HepG2 (cell line): ENCODE results near the gene TUBA1C. TPM values are rescaled to one million over a fixed set of nuclear protein-coding genes. Genes with fewer than 3 reads are reported as not detected.

Experiments used
- AHR ChIP-seq: IDR thresholded peaks from 2 replicates; pipeline ENCODE4 v1.6.1; 2018; ENCODE audit warnings: missing genetic modification reagents, missing compliant biosample characterization
- ATF7-NPFF ChIP-seq: sonication (generic); formaldehyde crosslinking; IDR thresholded peaks from 2 replicates; pipeline ENCODE4 v1.8.1; 2023; ENCODE audit warnings: mild to moderate bottlenecking, low read depth, missing genetic modification reagents, moderate library complexity
- E2F5 ChIP-seq: sonication (generic); formaldehyde crosslinking; conservative IDR thresholded peaks from 2 replicates; pipeline ENCODE4 v1.4.0; 2020; ENCODE audit warnings: missing genetic modification reagents
- FOXA3 ChIP-seq: IDR thresholded peaks from 2 replicates; pipeline ENCODE4 v1.6.1; 2016; ENCODE audit warnings: missing genetic modification reagents, missing compliant biosample characterization
- KAT8 ChIP-seq: IDR thresholded peaks from 2 replicates; pipeline ENCODE4 v1.6.1; 2016; ENCODE audit warnings: missing genetic modification reagents, missing compliant biosample characterization
- KDM1A ChIP-seq: IDR thresholded peaks from 2 replicates; pipeline ENCODE4 v1.6.1; 2016; ENCODE audit warnings: missing compliant biosample characterization
- MXD4 ChIP-seq: IDR thresholded peaks from 2 replicates; pipeline ENCODE4 v1.6.1; 2016; ENCODE audit warnings: mild to moderate bottlenecking, missing biosample characterization, missing genetic modification reagents
- NCOA1 ChIP-seq: sonication (generic); formaldehyde crosslinking; IDR thresholded peaks from 2 replicates; pipeline ENCODE4 v1.9.0; 2021; ENCODE audit warnings: missing genetic modification reagents
- NFYC ChIP-seq: IDR thresholded peaks from 2 replicates; pipeline ENCODE4 v1.6.1; 2016; ENCODE audit warnings: missing genetic modification reagents, missing compliant biosample characterization
- PHF20 ChIP-seq: sonication (generic); formaldehyde crosslinking; IDR thresholded peaks from 2 replicates; pipeline ENCODE4 v1.5.0; 2020; ENCODE audit warnings: mild to moderate bottlenecking, missing genetic modification reagents
- RBFOX2 ChIP-seq: fragments of 200-400 bp; formaldehyde crosslinking; IDR thresholded peaks from 2 replicates; pipeline ENCODE4 v1.6.1; 2017; ENCODE audit warnings: low read depth, mild to moderate bottlenecking, low read length
- SIN3A ChIP-seq: IDR thresholded peaks from 2 replicates; pipeline ENCODE4 v1.6.1; 2011; ENCODE audit warnings: low read depth, mild to moderate bottlenecking, control low read depth, low read length, borderline replicate concordance
- SMARCC2 ChIP-seq: fragments of 450-650 bp; IDR thresholded peaks from 2 replicates; pipeline ENCODE4 v1.6.1; 2017; ENCODE audit warnings: antibody characterized with exemption, mild to moderate bottlenecking
- SP4 ChIP-seq: sonication (generic); formaldehyde crosslinking; IDR thresholded peaks from 2 replicates; pipeline ENCODE4 v1.8.1; 2023; ENCODE audit warnings: mild to moderate bottlenecking, missing genetic modification reagents
- TARDBP ChIP-seq: sonication (generic); formaldehyde crosslinking; IDR thresholded peaks from 2 replicates; pipeline ENCODE4 v1.8.0; 2022; ENCODE audit warnings: mild to moderate bottlenecking, missing genetic modification reagents
- TGIF2 ChIP-seq: IDR thresholded peaks from 2 replicates; pipeline ENCODE4 v1.6.1; 2016; ENCODE audit warnings: control low read depth, missing compliant biosample characterization
- ZBTB4 ChIP-seq: sonication (generic); formaldehyde crosslinking; IDR thresholded peaks from 2 replicates; pipeline ENCODE4 v1.4.0; 2020; ENCODE audit warnings: missing genetic modification reagents, mild to moderate bottlenecking, borderline replicate concordance
- ZFP36L1 ChIP-seq: sonication (generic); formaldehyde crosslinking; IDR thresholded peaks from 2 replicates; pipeline ENCODE4 v1.8.0; 2022; ENCODE audit warnings: mild to moderate bottlenecking, missing genetic modification reagents, moderate library complexity
- ZNF121 ChIP-seq: sonication (generic); formaldehyde crosslinking; IDR thresholded peaks from 2 replicates; pipeline ENCODE4 v1.5.0; 2020; ENCODE audit warnings: mild to moderate bottlenecking, missing genetic modification reagents
- ZNF276 ChIP-seq: sonication (generic); formaldehyde crosslinking; IDR thresholded peaks from 2 replicates; pipeline ENCODE4 v1.4.0; 2020; ENCODE audit warnings: mild to moderate bottlenecking, low read depth, missing genetic modification reagents
- ZNF292 ChIP-seq: sonication (generic); formaldehyde crosslinking; IDR thresholded peaks from 2 replicates; pipeline ENCODE4 v1.8.1; 2022; ENCODE audit warnings: mild to moderate bottlenecking, low read depth, missing genetic modification reagents, borderline replicate concordance
- ZNF558 ChIP-seq: sonication (generic); formaldehyde crosslinking; IDR thresholded peaks from 2 replicates; pipeline ENCODE4 v1.9.0; 2022; ENCODE audit warnings: mild to moderate bottlenecking, missing genetic modification reagents, borderline replicate concordance
- ZNF83 ChIP-seq: sonication (generic); formaldehyde crosslinking; IDR thresholded peaks from 2 replicates; pipeline ENCODE4 v1.4.0; 2020; ENCODE audit warnings: missing genetic modification reagents, mild to moderate bottlenecking, borderline replicate concordance
- ZSCAN25 ChIP-seq: sonication (generic); formaldehyde crosslinking; IDR thresholded peaks from 2 replicates; pipeline ENCODE4 v1.8.0; 2022; ENCODE audit warnings: mild to moderate bottlenecking, missing genetic modification reagents
- polyA plus RNA-seq, 8 experiments: library from polyadenylated mRNA; depleted of rRNA in 3 of 8; stranded (reverse) in 7 of 8; unstranded in 1 of 8; fragments of >200 nt; fragmentation: Illumina TruSeq in 4 of 8; extraction: Trizol in 4 of 8; gene quantifications; 2 replicates each; pipeline versions ENCODE4 v1.2.1 to v1.2.3, GENCODE V29; 2011 to 2016; ENCODE audit warnings: low read depth in 4 of 8, missing spikeins in 1 of 8, mixed read lengths in 1 of 8; ENCODE audit not compliant: insufficient read depth in 1 of 8
- total RNA-seq, 5 experiments: library from RNA; depleted of rRNA; stranded (reverse); fragments of >200 nt; fragmentation: Illumina TruSeq; extraction: Trizol; gene quantifications; 2 replicates each; pipeline ENCODE4 v1.2.3, GENCODE V29; 2016; ENCODE audit warnings: low read depth in 1 of 5

Gene TUBA1C
- total and polyA plus RNA-seq, 2 of the 13 experiments (the other 11 are each of a cell fraction or from before 2014, with no cell fraction given), result 693 to 1,075 TPM

- TF ChIP-seq SP4 (CRISPR knock-in tag), result peak; percentile 83
- TF ChIP-seq NCOA1 (CRISPR knock-in tag), result no peak
- TF ChIP-seq TARDBP (CRISPR knock-in tag), result no peak
- TF ChIP-seq RBFOX2, result peak; percentile 81
- no peak for TF ChIP-seq KDM1A (CRISPR knock-in tag)
- no peak for TF ChIP-seq ZBTB4 (CRISPR knock-in tag)
- no peak for TF ChIP-seq AHR (CRISPR knock-in tag)
- TF ChIP-seq ZSCAN25 (CRISPR knock-in tag), result 0 out of 2 replicates have a peak, but pooled peaks have one; percentile 63
- TF ChIP-seq ZFP36L1 (CRISPR knock-in tag), result 0 out of 2 replicates have a peak, but pooled peaks have one; percentile 49
- TF ChIP-seq NFYC (CRISPR knock-in tag), result peak; percentile 97
- peak; percentile 99 for TF ChIP-seq SIN3A
- TF ChIP-seq ZNF292 (CRISPR knock-in tag), result no peak
- TF ChIP-seq KAT8, result peak; percentile 88
- TF ChIP-seq ZNF121 (CRISPR knock-in tag), result peak; percentile 90
- no peak for TF ChIP-seq FOXA3 (CRISPR knock-in tag)
- TF ChIP-seq TGIF2 (CRISPR knock-in tag), result peak; percentile 90
- peak; percentile 57; the same call in 1 of the 2 replicates for TF ChIP-seq PHF20 (CRISPR knock-in tag)
- TF ChIP-seq MXD4 (CRISPR knock-in tag), result peak; percentile 57; the same call in 1 of the 2 replicates
- no peak for TF ChIP-seq ZNF558
- peak; percentile 93 for TF ChIP-seq E2F5
- peak; percentile 28; the same call in 1 of the 2 replicates for TF ChIP-seq ATF7-NPFF
- peak; percentile 55; the same call in 1 of the 2 replicates for TF ChIP-seq ZNF83 (CRISPR knock-in tag)
- TF ChIP-seq ZNF276 (CRISPR knock-in tag), result 0 out of 2 replicates have a peak, but pooled peaks have one; percentile 48
- TF ChIP-seq SMARCC2, result no peak
These were observed 58.0 kb downstream of the TUBA1C start, which contains the start of gene TROAP (continued) for GRCh38 chr12:49322708-49323523.
